ENCODE results near the gene ELSPBP1.

DNA sequence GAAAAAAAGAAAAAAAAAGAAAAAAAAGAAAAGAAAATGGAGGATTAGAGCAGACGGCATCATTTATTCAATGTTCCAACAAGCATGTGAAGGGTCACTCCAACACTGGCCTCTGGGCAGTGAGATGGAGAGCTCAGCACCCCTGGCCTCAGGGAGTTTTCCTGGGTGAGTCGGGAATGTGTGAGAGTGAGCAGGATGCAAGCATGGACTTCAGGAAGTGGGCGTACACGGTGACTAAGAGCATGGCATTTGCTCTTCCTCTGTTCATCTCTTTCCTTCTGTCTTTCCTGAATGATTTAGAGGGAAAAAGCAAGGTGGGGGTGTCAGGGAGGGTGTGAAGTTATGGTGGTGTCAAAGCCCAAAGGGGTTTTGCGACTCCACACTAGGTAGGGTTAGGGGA is 50.1 kb downstream of the ELSPBP1 start:
- TF ChIP-seq, protein P1, sequence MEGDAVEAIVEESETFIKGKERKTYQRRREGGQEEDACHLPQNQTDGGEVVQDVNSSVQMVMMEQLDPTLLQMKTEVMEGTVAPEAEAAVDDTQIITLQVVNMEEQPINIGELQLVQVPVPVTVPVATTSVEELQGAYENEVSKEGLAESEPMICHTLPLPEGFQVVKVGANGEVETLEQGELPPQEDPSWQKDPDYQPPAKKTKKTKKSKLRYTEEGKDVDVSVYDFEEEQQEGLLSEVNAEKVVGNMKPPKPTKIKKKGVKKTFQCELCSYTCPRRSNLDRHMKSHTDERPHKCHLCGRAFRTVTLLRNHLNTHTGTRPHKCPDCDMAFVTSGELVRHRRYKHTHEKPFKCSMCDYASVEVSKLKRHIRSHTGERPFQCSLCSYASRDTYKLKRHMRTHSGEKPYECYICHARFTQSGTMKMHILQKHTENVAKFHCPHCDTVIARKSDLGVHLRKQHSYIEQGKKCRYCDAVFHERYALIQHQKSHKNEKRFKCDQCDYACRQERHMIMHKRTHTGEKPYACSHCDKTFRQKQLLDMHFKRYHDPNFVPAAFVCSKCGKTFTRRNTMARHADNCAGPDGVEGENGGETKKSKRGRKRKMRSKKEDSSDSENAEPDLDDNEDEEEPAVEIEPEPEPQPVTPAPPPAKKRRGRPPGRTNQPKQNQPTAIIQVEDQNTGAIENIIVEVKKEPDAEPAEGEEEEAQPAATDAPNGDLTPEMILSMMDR (conservative IDR thresholded peaks at IDR 0.05; ENCODE audit: low read depth, low read length) = no peak
- TF ChIP-seq EZH2 (IDR thresholded peaks at IDR 0.05; ENCODE audit: borderline replicate concordance, low read depth, low read length, poor library complexity, severe bottlenecking) = no peak

All from A673 (cell line).